RWPE2 (cell line): ENCODE results near the gene WDCP.

Source experiments
- ATAC-seq: fragments of 200-7000 bp; cut with Tn5 transposase; 3 replicates; pipeline ENCODE4 v1.9.1; 2021; ENCODE audit warnings: low read depth
- DNase-seq: peaks from one replicate; pipeline ENCODE4 v3.0.0-alpha.2; 2020; ENCODE audit warnings: low spot score
- H3K27ac ChIP-seq: fragments of 450-650 bp; 2 replicates; pipeline ENCODE4 v1.5.1; 2017; ENCODE audit warnings: mild to moderate bottlenecking; ENCODE audit not compliant: poor library complexity, severe bottlenecking
- H3K27me3 ChIP-seq: fragments of 250-450 bp; sonication (Bioruptor Pico); 2 replicates; pipeline ENCODE4 v1.5.1; 2021; ENCODE audit warnings: mild to moderate bottlenecking, moderate library complexity; ENCODE audit not compliant: insufficient read depth, poor library complexity, severe bottlenecking
- H3K36me3 ChIP-seq: fragments of 250-450 bp; sonication (Bioruptor Pico); 2 replicates; pipeline ENCODE4 v1.5.1; 2020; ENCODE audit warnings: low read depth, mild to moderate bottlenecking, moderate library complexity
- H3K4me1 ChIP-seq: fragments of 250-450 bp; sonication (Bioruptor Pico); 2 replicates; pipeline ENCODE4 v1.5.1; 2021; ENCODE audit warnings: mild to moderate bottlenecking, moderate library complexity; ENCODE audit not compliant: insufficient read depth, poor library complexity, severe bottlenecking
- H3K4me3 ChIP-seq: fragments of 250-450 bp; sonication (Bioruptor Pico); 2 replicates; pipeline ENCODE4 v1.5.1; 2021; ENCODE audit warnings: mild to moderate bottlenecking, moderate library complexity; ENCODE audit not compliant: severe bottlenecking
- H3K9me3 ChIP-seq: fragments of 250-450 bp; sonication (Bioruptor Pico); 2 replicates; pipeline ENCODE4 v1.5.1; 2021; ENCODE audit warnings: mild to moderate bottlenecking, moderate library complexity; ENCODE audit not compliant: severe bottlenecking
- CTCF ChIP-seq: fragments of 450-650 bp; IDR thresholded peaks from one replicate; pipeline ENCODE4 v1.5.1; 2017; ENCODE audit warnings: mild to moderate bottlenecking, moderate library complexity; ENCODE audit not compliant: poor library complexity, severe bottlenecking

WDCP gene

GRCh38 chr2:24011250-24012104, 35.7 kb downstream of the WDCP start:
- Histone ChIP-seq H3K27me3 (no peaks in the 10 kb centered on the region), H3K36me3 (no peaks in the 10 kb centered on the region), H3K27ac (no peak overlapping the region), H3K4me1 (peaks cover 20% of the 10 kb centered on the region), H3K4me3 (no peak overlapping the region), H3K9me3 (no peaks in the 10 kb centered on the region)
- no peak for ATAC-seq
- DNase-seq, result no peak
- no peak for TF ChIP-seq CTCF

- Histone ChIP-seq H3K36me3 (no peaks in the 10 kb centered on the region), H3K9me3 (no peaks in the 10 kb centered on the region), H3K27ac (no peak overlapping the region), H3K4me1 (peaks cover 12% of the 10 kb centered on the region), H3K4me3 (no peak overlapping the region), H3K27me3 (no peaks in the 10 kb centered on the region)
- ATAC-seq, result peak; percentile 17; the same call in 1 of the 3 replicates
- DNase-seq, result no peak
- TF ChIP-seq CTCF, result no peak
Measured at GRCh38 chr2:24010477-24011249, 36.5 kb downstream of the WDCP start.

GRCh38 chr2:24009680-24010476, 37.3 kb downstream of the WDCP start, which contains the start of gene MFSD2B:
MFSD2B (plus strand) TSS chr2:24010085; CDS start chr2:24010097, 12 bp downstream.
- H3K27me3 ChIP-seq, result no peaks in the 10 kb centered on the region
- H3K4me3 ChIP-seq, result peak within 1 kb of the TSS; percentile 18
- no peaks in the 10 kb centered on the region for H3K9me3 ChIP-seq
- H3K27ac ChIP-seq, result no peak within 1 kb of the TSS
- DNase-seq (no peak), ATAC-seq (peak; percentile 45; the same call in 2 of the 3 replicates)
- H3K36me3 ChIP-seq, result no peaks in the 10 kb centered on the region
- peaks cover 6% of the 10 kb centered on the region for H3K4me1 ChIP-seq
- TF ChIP-seq CTCF, result no peak

GRCh38 chr2:24009367-24009679, 37.9 kb downstream of the WDCP start:
- no peak for ATAC-seq
- H3K9me3 ChIP-seq, result no peaks in the 10 kb centered on the region
- H3K36me3 ChIP-seq, result no peaks in the 10 kb centered on the region
- peaks cover under 1% of the 10 kb centered on the region for H3K4me1 ChIP-seq
- TF ChIP-seq CTCF, result no peak
- H3K4me3 ChIP-seq, result no peak overlapping the region
- H3K27ac ChIP-seq, result no peak overlapping the region
- H3K27me3 ChIP-seq, result no peaks in the 10 kb centered on the region
- no peak for DNase-seq
